GM19463 (cell line): ENCODE data around the gene AWAT1.
A peak's percentile ranks its signal among the peaks of the same experiment; 100 is the strongest.
"Not testable (repeated sequence)": the region's sequence is repeated elsewhere in the genome, so short reads cannot be mapped to it uniquely, and the experiment has no call there.

Source experiments
- ATAC-seq: cut with Tn5 transposase; IDR thresholded peaks from one replicate; pipeline ENCODE4 v1.9.1; 2021; ENCODE audit warnings: mild to moderate bottlenecking, moderate library complexity; ENCODE audit not compliant: unreplicated experiment

The AWAT1 gene

DNA sequence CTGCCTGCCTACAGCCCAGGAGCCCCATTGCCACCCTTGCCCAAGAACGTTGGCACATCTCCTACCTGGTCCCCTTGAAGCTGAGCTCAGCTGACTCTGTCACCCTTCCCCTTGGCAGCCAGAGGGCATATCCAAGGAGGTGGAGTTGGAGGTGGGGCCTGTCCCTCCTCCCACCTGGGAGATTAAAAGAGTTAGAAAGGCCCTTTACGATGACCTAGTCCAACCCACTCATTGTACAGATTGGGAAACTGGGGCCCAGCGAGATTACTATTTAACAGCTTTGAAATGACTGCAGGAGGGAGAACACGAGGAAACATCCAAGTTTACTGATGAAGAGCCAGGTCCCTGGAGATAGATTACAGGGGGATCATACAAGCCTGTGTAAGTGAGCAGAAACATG is 25.6 kb downstream of the AWAT1 start, which contains the start of gene P2RY4:
P2RY4 (minus strand) TSS at position 101 of the 400 bp plus-strand sequence. CDS start 580 bp downstream, outside the sequence.
- ATAC-seq = no peak

DNA sequence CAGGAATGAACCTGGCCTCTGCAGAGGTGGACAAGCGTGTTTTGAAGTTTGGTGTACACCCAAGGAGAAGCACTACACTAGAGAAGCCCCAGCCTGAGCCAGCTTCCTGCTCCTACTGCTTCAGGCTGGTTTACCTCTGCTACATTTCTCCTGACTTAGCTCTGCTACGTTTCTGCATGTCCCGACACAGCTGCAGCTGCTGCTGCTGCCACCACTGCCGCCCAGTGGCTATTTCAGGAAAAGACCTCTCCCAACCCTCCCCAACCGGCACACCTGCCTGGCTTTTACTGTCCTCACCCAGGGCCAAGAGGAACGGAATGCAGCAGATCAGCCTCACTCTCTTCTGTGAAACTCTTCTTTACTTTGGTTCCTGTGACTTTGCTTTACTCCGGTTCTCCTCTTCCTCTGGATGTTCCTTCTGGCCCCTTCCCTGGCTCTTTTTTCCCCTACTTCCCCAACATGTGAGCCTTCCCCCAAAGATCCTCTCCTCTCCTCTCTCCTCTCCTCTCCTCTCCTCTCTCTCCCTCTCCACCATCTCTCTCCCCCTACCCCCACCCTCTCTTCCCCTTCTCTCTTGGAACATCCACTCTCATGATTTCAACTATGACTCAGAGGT is 28.6 kb downstream of the AWAT1 start:
- ATAC-seq = peak; percentile 78

DNA sequence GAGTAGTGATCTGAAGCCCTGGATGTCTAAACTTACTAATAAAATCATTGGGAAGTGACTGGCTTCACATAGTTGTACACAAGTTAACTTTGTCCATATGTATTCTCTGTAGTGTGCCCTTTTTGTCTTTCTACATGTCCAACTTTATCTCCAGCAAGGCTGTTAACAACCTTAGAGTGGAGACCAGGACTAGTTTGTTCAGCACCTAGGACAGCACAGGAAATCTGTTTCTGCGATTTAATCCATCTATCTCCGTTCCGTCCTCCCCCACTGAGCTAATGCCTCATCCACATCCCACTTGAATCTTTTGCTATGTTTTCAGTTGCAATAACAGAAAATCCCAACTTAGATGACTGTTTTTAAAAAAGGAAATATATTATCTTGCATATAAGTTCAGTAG is 30.3 kb downstream of the AWAT1 start:
- no peak for ATAC-seq

DNA sequence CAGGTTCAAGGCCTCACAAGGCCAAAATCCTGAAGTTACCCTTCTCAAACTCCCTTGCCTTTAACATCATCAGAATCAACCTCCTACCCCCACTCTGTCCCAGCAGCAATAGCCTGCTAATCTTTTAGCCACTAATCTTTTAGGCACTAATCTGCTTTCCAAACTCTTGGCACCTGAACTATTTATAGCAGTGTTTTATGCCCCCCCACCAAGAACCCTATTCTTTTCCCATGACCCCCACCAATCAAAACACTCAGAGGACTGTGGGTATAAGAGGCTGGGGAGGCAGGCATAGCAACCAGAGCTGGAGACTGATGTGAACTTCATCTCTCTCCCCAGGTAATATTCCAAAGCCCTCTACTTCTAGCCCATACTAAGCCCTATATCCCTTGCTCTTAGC is 33.6 kb downstream of the AWAT1 start, which contains the start of gene ARR3:
ARR3 (plus strand) TSS at position 301 of the 400 bp plus-strand sequence. CDS start 1,052 bp downstream, outside the sequence.
- ATAC-seq = no peak

DNA sequence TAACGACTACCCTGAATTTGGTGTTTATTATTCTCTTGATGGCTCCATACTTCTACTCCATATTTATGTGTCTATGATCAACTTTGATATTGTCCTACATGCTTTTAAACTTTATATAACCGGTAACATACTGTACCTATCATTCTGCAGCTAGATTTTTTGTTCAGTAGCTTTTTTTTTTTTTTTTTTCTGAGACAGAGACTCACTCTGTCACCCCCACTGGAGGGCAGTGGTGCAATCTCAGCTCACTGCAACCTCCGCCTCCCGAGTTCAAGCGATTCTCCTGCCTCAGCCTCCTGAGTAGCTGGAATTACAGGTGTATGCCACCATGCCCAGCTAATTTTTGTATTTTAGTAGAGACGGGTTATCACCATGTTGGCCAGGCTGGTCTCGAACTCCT is 39.6 kb downstream of the AWAT1 start:
- not testable (repeated sequence) for ATAC-seq

DNA sequence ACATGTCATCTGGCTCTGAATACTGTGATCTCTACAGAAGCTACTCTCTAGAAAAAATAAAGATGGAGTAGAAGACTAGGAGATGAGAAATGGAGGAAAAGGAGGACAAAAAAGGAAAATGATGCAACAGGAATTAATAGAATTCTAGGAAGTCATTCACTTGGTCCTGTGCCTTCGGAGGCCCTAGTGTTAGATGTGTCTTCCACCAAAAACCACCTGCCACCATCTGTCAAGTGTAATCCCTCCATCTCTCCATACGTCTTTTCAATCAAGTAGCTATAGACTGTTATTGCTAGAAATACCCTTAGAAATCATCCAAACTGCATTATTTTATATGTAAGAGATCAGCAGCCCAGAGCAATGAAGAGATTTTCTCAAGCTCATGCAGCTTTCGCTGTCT is 44.6 kb downstream of the AWAT1 start:
- no peak for ATAC-seq

DNA sequence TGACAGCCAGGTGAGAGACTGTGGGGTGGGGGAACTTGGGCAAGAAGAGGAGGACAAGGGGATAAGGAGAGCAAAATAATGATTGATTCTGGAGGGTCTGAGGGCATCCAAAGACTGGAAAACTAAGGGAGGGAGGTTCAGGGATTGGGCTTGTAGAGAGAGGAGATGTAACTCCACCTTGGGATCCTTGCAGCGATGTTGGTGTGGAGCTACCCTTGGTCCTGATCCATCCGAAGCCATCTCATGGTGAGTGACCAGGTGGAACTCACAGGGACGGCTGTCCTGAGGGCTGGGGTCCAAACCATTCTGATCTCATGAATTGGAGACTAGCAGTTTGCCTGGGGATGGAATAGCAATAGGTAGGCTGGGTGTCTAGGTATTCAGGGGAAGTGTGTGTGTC is 46.1 kb downstream of the AWAT1 start:
- ATAC-seq = no peak

DNA sequence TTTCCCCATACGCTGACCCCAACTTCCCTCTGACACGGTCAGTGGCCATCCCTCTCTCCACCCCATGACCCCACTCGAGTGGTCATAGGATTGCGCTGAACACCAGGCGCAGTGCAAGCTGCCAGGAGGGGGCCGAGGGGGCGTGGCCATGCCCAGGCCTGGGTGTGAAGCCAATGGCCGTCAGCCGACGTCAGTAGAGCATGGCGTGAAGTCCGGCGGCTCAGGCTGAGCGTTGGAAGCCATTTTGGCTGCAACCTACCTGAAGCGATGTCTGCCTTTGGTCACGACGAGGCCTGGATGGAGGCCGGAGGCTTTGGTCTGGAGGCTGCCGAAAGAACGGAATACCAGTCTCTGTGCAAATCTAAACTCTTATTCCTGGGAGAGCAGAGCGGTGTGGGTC is 47.5 kb downstream of the AWAT1 start, which contains the start of gene RAB41:
RAB41 (plus strand) TSS at position 222 of the 400 bp plus-strand sequence; CDS start at position 268, 46 bp downstream.
- no peak for ATAC-seq

DNA sequence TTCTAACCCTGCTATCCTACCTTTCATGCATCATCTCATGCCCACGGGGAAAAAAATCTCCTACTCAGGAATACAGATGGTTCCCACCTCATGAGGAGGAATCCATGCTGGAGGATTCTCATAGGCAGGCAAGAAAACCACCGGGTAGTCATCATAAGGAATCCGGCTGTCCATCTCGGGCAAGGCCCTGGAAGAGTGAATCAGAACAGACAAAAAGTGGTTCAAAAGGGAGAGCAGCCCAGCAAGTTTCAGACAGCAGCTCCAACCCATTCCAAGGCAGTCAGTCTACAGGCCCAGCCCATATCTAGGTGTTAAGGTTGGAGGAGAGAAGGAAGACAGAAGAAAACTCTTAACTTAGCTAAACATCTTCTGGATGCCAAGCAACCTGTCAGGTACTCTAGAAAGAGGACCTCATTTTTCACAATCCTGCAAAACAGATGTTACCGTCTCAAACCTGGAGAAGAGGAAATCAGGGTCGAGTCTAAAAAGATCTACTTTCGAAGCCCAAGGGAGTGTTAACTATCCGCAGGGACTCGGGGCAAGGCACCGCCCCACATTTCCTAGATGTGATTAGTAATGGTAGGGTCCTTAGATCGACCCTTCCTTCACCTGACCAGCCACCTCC is 54.8 kb downstream of the AWAT1 start:
- ATAC-seq = no peak
